Kidney glomerular epithelial cell (primary cell): ENCODE results near the gene NKD1.

ENCODE experiments used
- DNase-seq: peaks from one replicate; lab custom pipeline; 2025; lab: John Stamatoyannopoulos, UW

The NKD1 gene

DNA sequence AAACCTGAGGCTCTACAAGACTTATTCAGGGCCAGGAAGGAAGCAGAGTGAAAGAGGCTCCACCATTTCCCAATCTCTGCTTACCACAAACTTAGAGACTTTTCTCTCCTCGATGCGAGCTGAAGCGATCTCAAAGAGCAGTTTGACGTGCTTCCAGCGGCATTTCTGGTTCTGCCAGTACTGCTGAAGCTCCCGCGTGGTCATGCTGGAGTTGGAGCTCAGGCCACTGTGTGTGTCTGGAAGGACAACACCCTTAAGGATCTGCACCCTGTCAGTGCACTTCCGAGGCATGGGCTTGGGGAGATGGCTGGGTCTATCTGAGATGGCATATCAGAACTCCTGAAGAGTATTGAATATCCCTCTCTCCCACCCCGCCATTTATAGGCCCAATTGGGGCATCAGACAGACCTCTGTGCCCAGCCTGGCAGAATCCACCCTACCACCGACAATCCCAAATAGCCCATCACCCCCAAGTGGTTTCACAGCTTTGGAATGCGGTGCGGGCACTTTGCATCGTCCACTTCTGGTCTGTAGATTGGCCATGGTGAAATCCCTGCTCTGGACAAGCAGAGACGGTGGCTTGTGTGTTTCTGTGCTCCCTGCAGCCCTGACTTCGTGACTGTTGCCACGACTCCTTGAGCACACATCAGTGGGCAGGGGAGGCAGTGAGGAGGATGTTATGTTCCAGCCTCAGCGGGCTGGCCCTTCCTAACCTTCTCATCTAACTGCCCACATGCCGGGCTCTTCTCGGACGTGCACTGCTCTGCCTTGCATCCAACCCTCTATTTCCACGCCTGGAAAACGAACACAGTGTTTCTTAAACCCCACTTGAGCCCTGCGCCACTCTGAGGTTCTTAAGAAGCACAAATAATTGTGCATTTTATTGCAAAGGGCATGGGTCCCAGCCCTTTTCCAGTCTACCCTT lies 127.8 kb downstream of the NKD1 start:
- DNase-seq, result no peak

DNA sequence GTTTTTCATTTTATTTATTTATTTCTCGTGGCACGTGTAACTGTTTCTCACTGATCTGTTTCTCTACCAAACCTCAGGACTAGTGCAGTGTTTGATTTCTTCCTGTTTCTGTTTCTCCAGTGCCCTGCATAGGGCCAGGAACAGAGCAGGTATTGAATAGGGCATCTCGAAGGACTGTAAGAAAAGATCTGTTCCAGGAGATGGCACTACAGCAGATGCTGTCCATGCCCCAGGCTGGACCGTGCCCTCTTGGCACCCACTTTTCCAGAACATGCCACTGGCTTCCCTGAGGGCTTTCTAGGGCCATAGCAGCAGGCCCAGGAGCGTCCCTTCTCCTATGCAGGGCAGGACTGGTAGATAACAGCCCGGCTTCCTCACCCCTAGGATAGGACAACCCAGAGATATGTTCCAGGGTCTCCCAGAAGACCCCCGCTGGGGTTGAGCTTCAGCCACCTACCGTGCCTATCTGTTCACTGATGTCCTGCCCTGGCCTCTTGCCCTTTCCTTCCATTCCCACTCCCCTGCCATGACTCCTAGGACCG lies 128.6 kb downstream of the NKD1 start:
- no peak for DNase-seq

DNA sequence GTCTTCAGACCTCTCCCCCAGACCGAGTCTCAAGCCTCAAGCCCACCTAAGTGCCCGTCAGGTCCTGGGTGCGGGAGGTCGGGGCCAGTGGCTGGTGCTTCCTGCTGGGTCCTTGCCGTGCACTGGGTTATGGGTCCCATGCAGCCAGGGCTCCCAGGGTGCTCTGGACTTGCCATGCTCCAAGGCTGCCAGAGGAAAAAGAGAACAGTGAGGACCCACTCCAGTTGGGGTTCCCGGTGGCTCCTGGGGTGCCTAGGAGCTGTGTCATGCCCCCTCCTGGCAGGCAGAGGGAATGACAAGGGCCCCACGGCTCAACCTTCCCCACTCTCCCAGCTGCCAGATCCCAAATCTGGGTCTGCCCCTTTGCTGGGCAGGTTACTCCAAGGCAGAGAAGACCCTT lies 129.2 kb downstream of the NKD1 start:
- no peak for DNase-seq

DNA sequence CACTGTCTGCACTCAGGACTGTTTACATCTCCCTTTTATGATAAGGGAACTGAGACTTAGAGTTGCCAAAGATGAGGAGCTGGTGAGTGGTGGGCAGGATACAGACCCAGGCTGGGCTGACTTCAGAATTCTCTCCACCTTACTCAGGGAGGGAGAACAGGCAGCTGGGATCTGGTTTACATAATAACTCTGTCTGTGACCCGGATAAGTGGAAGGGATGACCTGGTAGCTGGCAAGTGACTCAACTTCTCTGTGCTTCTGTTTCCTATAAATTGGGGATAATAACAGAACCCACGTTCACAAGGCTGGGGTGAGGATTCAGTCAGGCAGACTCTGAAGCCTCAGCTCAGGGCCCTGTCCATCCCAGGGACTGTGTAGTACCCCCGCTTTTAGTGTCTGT lies 130.3 kb downstream of the NKD1 start:
- DNase-seq, result no peak

DNA sequence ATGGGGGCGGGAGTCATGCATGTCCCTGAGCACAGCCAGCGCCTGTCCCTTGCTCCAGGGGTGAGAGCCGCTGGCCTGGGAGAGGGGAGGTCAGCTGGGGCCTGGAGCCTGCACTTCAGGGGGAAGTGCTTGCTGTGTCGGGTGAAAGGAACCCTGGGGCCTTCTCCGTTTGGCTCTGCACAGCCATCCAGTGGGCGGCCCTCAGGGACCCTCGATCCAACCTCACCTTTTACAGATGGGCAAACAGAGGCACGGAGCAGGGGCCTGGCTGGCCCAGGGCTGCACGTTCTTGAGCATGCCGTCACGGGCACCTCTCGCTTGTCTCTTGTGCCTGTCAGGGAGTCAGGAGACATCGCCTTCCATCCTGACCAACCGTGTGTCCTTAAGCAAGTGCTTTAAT lies 131.1 kb downstream of the NKD1 start:
- DNase-seq, result no peak

DNA sequence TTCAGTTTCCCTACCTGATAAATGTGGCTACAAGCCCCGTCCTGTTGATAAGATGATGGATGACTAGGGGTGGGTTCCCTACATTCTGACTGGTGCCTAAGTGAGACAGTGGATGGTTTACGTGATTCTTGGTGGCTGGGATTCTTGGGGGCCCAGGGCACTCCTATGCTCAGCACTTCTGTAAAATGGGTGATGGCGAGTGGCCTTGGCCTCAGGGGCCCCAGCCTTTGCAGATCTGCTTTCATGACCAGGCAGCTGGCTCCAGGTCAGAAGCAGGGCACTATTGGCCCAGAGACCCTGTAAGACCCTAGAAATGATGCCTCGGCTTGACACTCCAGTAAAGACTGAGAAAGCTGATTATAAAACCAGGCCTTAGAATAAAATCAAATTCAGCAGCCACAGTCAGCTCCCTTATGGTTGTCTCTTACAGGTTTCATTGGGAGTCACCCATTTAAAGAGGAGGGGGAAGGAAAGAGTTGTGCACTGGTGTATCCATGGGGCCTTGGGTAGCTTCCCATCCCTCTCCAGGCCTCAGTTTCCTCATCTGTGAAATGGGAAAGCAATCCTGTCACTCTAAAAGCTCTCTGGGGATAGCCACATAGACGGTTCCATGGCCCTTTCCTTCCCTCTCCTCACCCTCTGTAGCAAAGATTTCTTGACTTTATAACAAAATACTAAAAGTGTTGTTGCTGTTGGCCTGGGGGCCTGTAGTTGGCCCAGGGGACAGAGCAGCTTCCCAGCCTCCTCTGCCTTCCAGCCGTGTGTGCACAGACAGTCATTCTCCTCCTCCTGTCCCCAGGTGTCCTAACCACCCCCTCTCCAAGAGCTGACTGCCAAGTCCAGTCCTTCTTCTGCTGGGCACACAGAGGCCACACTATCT lies 131.7 kb downstream of the NKD1 start:
- no peak for DNase-seq

DNA sequence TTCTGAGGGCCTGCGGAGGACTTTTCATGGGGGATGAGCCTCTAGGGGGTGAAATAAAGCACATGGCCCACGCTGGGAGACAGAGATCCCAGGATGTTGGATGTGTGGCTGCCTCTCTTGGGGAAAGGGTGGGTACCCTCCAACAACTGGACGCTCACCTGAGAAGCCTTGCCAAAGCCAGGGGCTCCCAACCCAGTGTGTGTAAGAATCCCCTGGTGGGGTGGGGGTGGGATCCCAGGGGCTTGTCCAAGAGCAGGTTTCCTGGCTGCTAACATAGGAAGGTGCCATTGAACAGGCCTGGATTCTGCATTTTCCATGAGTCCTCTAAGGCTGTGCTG lies 132.3 kb downstream of the NKD1 start:
- DNase-seq, result no peak

DNA sequence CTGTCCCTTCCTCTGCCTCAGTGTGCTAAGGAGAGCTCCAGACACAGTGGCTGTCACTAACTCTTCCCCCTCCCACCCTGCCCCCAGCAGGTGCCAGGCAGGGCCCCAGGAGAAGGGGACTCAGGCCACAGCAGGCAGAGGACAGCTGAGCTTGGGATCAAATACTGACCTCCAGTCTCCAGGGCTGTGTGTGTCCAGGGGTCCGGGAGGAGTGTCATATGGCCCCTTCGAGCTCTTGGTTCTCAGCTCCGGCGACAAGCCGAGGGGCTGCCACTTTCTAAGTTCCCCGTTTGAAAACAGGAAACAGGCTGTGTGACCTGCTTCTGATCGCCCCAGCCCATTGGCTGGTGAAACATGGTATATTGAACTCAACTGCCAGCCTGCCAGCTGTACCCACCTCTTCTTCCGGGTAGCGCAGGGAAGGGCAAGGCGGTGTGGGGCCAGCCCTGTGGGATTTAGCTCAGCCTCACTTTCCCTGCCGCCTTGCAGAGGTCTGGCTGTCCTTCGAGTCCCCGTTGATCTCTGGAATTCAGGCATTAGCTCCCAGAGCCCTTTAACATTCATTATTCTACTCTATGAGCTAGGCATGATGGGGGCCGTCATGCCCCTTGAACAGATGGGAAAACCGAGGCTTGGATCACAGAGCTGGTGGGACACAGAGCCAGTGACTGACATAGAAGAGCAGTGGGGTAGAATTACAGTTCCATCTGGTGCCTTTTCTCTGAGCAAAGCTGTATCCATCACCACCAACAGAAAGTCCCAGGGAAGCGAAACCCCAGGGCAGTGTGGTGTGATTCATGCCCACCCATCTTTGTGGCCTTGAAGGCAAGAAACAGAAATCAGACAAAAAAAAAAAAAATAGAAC lies 133.1 kb downstream of the NKD1 start, which contains the start of gene SNX20:
Gene SNX20 (minus strand): TSS at position 292 of the 865 bp plus-strand sequence. CDS start 3,786 bp downstream, outside the sequence.
- DNase-seq, result no peak

DNA sequence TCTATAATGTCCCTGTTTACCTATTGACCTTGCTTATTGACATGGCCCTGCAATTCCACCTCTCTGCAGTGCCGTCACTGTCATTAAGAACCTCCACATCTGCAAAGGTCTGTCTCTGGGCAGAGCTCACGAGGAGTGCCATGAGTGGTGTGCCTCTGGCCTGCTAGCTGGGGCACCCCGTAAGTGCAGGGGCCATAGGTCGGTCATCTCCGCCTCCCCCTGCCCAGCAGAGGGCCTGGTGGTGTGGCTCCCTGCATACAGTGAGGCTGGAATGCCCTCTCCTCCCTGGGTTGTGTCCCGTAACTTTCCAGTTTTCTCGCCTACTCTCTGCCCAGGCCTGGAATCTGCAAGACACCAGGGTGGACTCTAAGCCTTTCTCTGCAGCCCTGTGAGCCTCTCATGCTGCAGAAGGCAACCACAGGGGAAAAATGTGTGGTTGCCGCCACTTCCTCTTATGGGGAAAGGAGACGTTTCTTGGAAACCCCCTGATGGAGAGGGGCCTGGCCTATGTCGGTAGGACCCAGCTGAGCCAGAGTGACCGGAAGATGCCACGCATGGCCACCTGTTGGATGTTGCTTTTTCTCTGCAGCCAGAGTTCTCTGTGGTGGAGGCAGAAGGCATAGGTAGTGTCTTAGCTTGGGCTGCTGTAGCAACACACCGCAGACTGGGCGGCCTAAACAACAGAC lies 135.6 kb downstream of the NKD1 start:
- no peak for DNase-seq

DNA sequence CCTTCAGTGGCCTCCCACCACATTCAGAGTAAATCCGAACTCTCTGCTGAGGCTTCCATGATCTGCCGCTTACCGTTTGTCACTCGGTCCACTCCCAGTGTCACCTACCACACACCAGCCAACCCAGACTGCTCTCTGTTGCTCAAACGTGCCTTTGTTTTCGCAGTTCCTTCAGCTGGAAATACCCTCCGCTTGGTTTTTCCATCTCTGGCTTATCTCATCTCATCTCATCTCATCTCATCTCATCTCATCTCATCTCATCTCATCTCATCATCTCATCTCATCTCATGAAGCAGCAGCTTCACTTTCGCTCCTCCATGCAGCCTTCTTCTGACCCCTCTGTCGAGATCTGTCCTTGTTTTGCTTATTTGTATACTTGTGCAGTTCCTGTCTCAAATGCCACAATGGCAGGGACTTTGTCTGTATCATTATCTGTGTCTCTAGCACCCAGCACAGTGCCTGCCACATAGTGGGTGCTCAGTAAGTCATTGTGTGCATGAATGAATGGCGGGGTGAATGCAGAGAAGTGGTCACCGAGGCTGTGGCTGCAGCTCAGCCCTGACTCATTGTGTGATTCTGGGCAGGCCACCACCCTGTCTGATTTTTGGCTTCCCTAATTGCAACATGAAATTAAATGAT lies 136.7 kb downstream of the NKD1 start:
- no peak for DNase-seq

DNA sequence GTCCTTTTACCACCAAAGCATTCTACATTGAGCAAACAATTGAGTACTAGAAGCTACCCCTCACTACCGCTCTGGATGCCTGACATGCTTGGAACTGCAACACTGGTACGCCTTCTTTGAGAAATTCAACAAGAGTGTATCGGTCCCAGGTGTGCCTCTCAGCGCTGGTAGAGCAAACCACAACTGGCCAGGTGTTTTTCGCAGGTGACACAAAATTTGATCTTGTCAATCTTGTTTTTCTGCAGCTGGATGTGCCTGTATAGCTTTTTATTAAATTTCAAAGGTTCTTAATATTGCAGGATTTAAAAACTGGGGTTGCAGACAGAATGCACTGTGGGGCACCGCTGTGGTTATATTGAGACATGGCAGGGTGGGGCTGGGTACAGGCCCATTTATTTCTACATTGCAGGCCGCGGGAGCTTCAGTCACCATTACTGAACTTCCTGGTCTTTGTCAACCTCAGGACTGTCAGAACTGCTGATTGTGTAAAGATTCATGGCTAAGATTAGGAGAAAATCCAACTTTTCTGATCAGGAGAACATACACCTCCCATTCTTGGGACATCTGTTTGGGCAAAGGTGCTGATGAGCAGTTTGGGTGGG lies 137.4 kb downstream of the NKD1 start:
- DNase-seq, result no peak

DNA sequence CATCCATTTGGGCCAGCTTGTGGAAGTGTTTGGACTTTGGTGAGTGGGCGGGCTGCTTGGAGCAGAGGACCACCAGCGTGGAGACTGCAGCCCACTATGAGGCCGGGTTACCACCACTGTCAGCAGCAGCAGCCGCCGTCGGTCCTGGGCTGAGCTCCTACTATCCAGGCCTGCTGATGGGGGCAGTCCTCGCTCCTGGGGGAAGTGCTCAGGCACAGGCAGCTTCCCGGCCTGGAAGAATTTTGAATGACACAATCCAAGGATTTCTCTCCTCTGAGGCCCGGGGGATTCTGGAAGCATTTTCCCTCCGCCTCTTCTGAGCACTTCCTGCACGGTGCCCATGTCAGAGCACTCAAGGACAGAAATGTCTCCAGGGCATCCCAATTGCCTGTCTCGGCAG lies 139.9 kb downstream of the NKD1 start:
- no peak for DNase-seq

DNA sequence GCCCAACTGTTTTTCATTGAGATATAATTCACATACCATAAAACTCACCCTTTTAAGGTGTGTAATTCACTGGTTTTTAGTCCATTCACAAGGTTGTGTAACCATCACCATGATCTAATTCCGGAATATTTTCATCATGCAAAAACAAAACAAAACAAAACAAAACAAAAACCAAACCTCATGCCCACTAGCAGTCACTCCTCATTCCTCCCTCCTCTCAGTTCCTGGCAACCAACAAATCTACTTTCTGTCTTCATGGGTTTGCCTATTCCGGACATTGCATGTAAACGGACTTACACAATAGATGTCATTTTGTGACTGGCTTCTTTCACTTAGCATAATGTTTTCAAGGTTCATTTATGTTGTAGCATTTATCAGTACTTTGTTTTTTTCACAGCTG lies 140.7 kb downstream of the NKD1 start:
- DNase-seq, result no peak

DNA sequence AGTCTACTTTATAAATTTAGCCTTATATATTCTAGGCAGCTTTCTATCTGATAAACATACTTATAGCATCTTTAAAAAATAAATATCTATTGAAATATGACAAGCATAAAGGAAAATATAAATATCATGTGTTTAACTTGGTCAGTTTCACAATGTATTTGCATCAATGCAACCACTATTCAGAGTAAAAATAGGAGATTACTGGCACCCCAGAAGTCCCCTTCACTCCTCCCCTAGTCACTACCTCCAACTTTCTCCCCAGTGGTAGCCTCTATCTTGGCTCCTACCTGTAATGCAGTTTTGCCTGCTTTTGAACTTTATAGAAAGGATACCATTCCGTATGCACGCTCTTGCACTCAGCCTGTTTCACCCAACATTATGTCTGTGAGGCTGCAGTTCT lies 142.0 kb downstream of the NKD1 start:
- no peak for DNase-seq

DNA sequence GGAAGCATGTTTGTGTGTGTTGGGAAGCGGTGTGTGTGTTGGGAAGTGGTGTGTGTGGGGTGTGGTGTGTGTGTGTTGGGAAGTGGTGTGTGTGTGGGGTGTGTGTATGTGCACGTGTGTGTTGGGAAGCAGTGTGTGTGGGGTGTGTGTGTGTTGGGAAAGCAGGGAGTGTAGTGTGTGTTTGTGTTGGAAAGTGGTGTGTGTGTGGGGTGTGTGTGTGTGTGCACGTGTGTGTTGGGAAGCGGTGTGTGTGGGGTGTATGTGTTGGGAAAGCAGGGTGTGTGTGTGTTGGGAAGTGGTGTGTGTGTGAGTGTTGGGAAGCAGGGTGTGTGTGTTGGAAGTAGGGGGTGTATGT lies 144.4 kb downstream of the NKD1 start:
- no peak for DNase-seq

DNA sequence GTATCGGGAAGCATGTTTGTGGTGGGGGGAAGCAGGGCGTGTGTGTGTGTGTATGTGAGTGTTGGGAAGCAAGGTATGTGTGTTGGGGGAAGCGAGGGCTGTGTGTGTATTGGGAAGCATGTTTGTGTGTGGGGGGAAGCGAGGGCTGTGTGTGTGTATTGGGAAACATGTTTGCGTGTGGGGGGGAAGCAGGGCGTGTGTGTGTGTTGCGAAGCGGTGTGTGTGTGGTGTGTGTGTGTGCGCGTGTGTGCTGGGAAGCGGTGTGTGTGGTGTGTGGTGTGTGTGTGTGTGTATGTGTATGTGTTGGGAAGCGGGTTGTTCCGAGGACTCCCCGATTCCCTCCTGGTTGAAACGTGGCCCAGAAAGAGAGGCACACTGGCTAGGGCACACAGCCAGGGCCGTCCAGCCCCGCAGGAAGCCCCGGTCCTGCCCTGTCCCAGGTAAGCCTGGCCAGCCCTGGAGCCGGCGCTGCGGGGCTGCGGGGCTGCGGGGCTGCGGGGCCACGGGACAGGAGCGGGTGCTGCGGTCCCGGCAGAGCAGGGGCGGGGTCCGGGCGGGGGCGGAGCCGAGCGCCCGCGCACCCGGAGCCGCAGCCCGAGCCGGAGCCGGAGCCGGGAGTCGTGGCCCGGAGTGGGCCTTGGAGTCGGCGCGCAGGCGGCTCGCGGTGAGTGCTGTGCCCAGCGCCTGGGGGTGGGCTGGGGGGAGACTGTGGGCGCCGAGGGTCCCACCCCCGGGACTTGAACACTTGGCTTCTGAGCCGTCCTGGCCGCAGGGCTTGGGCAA lies 145.0 kb downstream of the NKD1 start, which contains the start of gene NOD2:
Gene NOD2 (plus strand): TSS at position 608 of the 783 bp plus-strand sequence. CDS start 5,890 bp downstream, outside the sequence.
- DNase-seq, result no peak

DNA sequence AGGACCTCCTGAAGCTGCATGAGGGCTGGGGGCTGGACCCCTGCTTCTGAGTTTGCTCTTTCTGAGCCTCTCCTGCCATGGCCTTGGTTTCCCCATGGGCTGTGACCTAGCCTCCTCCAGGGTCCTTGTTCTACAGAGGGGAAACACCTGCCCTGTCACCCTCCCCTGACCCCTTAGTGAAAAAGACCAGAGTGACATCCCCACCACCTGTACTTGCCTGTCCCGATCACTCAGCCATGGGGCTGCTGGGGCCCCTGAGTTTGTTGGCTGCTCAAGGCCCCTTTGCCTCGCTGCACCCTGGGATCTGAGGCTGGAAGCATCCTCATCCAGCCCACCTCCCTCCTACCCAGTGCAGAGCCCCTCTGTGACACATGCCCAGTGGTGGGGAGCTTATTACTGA lies 146.0 kb downstream of the NKD1 start:
- DNase-seq, result no peak

DNA sequence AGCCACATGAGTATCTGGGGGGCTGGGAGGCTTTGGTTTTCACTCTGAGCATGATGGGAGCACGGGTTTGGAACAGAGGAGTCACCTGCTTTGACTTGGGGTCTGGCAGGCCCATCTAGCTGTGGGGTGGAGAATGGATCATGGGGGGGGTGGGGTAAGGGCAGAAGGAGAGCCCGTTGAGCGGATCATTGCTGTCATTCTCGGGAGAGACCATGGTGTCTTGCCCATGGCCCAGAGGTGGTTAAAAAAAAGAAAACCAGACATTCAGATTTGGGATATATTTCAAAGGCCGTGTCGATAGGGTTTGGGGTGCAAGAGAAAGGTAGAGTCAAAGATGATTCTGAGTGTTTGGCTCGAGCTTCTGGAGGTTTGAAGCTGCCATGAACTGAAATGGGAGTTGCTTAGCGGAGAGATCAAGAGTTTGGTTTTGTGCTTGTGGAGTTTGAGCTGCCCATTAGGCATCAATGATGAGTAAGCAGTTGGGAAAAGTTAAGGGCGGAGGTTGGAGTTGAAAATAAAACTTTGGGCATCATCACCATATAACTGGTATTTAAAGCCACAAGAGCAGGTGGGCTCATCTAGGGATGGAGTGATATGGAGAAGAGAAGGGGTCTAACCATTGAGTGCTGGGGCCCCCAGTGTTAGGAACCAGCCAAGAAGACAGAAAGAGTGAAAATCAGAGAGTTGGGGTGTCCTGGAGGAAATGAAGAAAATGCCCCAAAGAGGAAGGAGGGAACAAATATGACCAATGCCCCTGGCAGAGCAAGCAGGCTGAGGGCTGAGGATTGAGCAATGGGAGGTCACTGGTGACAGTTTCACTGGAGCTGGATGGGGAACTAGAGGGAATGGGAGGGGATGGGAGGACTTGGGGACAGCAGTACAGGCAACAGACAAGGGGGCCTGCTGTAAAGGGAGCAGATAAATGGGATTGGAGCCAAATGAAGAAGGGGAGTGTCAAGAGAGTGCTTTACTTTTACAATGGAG lies 147.1 kb downstream of the NKD1 start:
- DNase-seq, result no peak
